GM19372 (cell line): ENCODE data around the gene LENEP.

ENCODE experiments used
- ATAC-seq: cut with Tn5 transposase; IDR thresholded peaks from one replicate; pipeline ENCODE4 v1.9.1; 2021; ENCODE audit warnings: mild to moderate bottlenecking, low read depth, moderate library complexity; ENCODE audit not compliant: unreplicated experiment

Gene LENEP

DNA sequence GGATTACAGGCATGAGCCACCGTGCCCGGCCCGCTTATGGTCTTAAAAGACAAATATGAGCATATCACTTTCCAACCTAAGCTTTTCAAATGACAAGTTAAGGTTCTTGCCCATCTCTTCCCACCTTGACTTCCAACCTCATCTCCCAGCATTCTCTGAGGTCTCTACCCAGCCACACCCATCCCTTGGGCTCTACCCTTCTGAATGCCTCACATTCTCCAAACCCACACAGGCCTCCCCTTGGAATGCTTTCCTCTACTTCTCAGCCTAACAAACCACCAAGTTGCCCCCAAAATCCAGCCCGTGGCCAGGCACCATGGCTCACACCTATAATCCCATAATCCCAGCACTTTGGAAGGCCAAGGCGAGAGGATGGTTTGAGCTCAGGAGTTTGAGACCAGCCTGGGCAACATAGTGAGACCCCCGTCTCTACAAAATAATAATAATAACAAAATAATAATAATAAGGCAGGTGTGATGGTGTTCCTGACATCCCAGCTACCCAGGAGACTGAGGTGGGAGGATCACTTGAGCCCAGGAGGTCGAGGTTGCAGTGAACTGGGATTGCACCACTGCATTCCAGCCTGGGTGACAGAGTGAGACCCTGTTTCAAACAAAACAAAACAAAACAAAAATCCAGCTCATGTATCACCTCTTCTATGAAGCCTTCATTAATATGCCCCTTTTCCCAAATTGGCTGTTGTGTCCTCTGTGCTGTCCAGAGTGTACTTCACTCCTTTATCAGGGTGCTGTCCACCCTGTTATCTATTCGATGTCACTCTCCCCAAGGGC is 28.9 kb downstream of the LENEP start:
- ATAC-seq = no peak

DNA sequence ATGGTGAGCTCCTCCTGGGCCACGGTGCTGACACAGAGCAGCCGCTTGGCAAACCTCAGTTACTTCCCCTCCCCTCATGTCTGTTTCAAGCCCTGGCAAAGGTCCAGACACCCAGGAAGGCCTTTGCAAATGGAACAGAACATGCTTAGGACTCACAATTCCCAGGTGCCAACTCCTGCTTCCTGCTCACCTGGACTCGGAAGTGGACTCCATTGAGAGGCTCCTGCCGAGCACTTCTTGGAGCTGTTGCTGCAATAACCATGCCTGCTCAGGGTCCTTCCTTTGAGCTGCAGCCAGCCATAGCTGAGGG is 29.5 kb downstream of the LENEP start:
- ATAC-seq = no peak

- ATAC-seq = no peak
These were observed 30.2 kb downstream of the LENEP start for GRCh38 chr1:155023627-155024026.

DNA sequence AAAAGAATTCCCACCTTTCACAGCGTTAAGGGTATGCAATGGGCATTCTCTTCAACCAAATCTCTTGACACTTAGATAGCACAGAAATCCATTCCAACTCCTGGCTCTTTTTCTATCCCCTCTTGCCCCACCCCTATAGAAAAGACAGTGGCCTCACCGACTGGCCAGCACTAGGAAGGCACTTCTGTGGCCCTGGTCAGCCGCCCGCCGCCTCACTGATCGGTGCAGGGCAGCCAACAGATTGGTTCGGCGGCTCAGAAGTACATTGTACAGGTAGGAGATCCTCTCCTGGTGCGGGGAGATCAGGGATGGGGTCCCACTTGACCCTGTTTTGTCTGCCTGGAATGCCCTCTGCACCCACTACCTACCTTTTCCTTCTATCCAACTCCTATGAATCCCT is 30.9 kb downstream of the LENEP start:
- no peak for ATAC-seq

GRCh38 chr1:155026154-155026553 is 32.8 kb downstream of the LENEP start:
- no peak for ATAC-seq

DNA sequence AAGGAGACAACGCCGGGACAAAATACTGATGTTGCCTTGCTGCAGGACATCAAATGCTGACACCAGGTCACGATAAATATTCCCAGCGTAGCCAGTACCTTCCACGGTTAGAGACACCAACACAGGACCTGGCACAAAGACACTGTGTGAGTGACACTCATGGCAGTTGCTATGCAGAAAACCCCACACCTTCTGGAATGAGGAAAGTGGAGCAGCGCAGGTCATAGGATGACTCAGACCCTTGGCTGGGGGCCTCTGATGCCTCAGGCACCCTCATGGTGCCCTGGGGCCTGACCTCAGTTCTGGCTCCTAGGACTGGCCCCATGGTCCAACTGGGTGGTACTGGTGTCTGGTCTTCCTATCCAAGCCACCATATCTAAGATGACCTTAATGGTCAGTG is 33.2 kb downstream of the LENEP start:
- ATAC-seq = no peak

DNA sequence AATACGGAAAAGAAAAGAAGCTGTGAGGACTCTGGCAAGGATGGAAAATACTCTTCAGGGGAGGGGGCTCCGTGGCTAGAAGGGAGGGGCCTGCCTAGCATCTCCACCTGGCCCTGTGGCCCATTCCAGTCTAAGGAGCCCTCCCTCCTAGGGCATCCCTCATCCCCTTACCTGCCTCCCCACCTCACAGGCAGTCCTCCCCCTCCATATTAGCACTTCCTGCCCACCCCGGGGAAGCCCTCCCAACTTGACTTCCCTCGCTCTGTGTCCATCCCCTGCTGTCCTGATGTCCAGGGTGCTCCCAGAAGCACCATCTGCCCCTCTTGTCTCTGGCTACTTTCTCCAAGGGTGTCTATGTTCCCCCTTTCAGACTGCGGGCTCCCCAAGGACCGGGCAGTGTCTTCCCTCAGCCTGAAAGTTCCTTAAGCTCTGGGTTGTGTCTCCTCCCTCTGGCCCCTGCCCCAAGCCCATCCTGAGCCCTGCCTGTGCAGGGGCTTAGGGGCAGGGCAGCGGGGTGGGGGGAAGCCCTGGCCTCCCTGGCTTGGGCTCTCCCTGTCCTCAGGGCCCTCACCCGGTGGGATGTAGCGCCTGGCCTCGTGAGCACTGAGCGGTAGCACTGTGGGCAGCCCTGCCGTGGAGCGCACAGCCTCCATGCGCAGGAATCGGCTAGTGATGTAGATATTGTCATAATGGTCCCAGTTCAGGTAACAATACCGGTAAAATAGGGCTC is 36.3 kb downstream of the LENEP start:
- no peak for ATAC-seq

- no peak for ATAC-seq
These were observed 36.9 kb downstream of the LENEP start for GRCh38 chr1:155030243-155030795.

DNA sequence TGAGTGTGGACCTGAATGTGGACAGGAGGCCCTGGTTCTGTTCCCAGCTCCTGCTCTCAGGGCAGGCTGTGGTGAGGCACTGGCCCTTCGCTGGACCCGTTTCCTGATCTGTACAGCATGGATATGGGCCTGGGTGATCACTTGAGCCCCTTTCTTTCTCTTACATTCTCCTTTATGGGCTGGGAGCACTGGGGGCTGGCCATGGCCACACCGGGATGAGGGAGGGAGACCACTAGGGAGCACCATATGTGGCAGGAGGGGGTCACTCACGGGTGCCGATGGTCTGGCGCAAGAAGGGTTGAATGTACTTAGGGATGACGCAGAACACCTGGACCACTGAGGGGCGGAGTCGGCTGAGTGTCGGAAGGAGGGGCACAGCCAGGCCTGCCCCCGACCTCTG is 37.5 kb downstream of the LENEP start:
- no peak for ATAC-seq

DNA sequence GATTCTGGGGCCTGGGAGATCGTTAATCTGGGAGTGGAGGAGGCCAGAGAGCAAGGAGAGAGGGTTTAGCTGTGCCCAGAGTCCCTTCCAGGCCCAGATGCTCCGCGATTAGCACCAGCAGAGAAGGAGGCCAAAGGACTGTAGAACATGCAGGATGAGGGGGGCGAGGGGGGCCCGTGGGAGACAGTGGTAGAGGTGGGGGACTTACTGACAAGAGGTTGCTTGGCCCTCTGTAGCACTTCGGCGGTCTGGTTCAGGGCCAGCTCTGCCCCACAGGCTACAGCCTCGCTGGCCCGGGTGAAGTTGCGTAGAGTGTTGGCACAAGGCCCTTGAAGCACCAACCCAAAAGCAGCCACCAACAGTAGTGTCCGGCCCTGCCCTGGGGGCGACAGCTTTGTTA is 39.5 kb downstream of the LENEP start:
- no peak for ATAC-seq

GRCh38 chr1:155033524-155033923 is 40.1 kb downstream of the LENEP start, which contains the start of the genes DCST1 and DCST2:
TSS of gene DCST1 (plus strand) at chr1:155033824. CDS start at chr1:155034037, 213 bp downstream.
TSS of gene DCST2 (minus strand) at chr1:155033781. CDS start at chr1:155033701, 80 bp downstream.
- no peak for ATAC-seq

GRCh38 chr1:155034318-155035208 is 41.2 kb downstream of the LENEP start:
- no peak for ATAC-seq

DNA sequence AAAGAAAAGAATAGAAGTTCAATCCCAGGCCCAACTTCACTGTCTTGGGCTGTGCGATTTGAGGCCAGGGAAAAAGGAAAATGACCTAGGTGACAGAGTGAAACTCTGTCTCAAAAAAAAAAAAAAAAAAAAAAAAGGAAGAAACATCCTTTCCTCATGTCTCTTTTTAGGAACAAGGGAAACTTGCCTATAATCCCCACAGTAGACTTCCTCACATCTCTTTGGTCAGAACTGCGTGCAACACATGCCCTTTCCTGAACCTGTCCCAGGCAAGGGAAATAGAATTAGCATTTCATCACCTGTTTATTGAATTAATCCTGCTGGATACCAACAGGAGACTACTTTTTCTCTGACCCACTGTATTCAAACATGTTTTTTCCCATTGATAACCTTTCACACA is 42.5 kb downstream of the LENEP start:
- ATAC-seq = no peak

DNA sequence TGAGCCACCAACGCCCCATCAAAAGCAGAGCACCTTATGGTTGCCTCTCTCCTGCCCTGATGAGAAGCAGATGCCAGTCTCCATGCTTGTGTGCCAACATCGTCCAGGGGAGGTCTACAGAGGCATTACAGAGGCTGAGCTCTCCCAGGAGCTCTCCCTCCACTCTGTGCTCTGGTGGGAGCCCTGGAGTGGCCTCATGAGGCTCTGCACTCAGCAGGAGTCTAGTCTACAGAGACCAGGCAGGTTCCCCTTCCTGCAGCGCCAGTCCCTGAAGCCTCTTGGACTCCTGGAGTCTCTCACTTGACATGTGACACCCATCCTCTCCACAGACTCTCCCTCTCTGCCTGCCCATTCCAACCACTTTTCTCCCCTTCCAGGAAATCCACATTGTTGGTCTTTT is 43.7 kb downstream of the LENEP start:
- no peak for ATAC-seq

DNA sequence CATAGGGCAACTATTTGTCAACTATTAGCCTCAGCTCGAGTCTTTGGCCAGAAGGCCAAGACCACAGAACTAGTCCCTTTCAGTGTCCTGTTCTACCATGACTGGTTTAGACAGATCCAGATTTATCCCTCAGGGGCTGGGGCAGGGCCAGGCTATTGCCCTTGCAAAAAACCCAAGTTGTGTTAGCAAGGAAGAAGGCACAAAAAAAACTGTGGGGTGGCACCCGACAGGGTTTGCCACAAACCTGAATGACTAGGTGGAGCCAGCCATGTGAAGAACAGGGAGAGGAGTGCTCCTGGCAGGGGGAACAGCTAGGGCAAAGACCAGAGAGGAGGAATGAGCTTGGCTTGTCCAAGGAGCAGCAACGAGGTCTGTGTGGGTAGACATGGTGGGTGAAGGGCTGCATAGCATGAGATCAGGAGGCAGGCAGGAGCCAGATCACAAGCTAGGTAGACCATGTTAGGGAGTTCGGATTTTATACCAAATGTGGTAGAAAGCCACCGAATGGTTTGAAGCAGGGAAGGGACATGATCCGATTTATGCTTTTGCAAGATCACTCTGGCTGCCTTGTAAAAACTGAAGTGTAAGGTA is 44.6 kb downstream of the LENEP start:
- ATAC-seq = no peak

DNA sequence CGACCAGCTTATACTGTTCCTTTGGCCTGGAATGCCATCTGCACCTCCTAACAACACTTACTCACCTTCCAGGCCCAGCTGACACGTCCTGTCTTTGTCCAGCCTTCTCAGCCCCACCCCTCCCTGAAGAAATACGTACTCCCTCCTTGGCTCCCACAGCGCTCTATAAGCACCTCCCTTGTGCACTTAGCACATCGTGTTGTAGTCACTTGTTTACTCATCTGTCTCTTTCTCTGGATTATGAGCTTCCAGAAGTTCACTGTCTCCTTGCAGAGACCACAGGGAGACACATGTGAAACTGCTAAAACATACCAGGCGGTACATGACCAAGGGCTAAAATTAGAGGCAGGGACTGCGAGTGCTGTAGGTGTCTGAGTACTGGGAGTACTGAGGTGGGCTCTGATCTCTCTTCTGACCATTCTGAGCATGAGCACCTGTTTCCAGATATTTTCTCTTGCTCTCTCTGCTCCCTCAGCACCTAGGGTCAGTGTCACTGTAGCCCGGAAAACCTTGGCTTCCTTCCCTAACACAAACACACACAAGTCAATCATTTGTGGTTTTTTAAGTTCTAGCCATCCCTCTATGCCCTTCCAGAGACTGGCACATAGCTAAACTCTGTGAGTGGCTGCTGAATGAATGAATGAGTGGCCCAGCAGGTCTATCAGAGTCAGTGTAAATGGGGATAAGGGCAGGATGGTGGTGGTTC is 45.4 kb downstream of the LENEP start:
- no peak for ATAC-seq

DNA sequence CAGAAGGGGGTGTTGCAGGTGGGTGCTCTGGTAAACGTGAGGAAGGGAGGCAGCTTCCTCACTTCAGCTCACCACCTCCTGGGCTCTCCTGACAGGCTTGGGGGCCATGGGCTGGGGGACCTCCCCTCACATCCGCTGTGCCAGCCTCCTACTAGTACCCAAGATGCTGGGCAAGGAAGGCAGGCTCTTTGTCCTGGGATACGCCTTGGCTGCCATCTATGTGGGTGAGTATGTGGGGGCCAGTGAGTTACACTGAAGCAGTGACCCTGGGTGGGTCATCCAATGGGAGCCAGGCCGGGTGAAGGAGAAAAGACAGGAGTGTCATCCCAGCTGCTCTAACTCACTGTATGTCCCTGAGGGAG is 45.9 kb downstream of the LENEP start:
- no peak for ATAC-seq

GRCh38 chr1:155040358-155041093 is 47.1 kb downstream of the LENEP start:
- no peak for ATAC-seq

GRCh38 chr1:155042789-155043188 is 49.4 kb downstream of the LENEP start:
- ATAC-seq = no peak
